ENCODE data around the gene PIK3R3. TPM values are rescaled to one million over a fixed set of nuclear protein-coding genes. Genes with fewer than 3 reads are reported as not detected.

Gene PIK3R3
- total and polyA plus RNA-seq, 8 donors, result 1.2 to 4.9 (median 4.1) TPM

GRCh38 chr1:46070164-46070814 is 62.1 kb downstream of the PIK3R3 start:
- no peak overlapping the region for H3K27ac ChIP-seq
- intact Hi-C loops (cut with DNase I), result no loop called here
- no peaks in the 10 kb centered on the region for H3K27me3 ChIP-seq
- no peak for TF ChIP-seq CTCF (IDR thresholded peaks at IDR 0.05)
- peak in 2 of 4 donors; percentile 75 for ATAC-seq
- H3K9me3 ChIP-seq, result no peaks in the 10 kb centered on the region
- WGBS, 2 donors, result 78 to 82% methylated on average over 6 of the region's 6 CpGs
- no peak for FAIRE-seq
- no peaks in the 10 kb centered on the region for H3K36me3 ChIP-seq
- no peak for DNase-seq
- no peaks in the 10 kb centered on the region for H3K4me1 ChIP-seq
- H3K4me3 ChIP-seq, result no peak overlapping the region

DNA sequence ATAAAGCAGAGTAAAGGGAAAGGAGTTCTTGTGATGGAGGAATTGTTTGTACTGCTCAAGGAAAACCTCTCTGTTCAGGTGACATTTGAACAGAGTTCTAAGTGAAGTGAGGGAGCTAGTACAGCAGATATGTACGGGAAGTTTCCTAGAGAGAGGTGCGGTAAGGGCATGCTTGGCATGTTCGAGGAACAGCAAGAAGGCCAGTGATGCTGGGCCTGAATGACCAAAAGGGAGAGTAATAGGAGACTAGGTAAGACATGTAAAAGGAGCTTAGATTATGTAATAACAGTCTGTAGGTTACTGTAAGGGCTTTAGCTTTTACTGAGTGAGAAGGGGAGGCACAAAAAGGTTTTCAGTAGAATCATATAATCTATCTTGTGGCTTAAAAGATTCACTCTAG is 63.9 kb downstream of the PIK3R3 start:
- TF ChIP-seq CTCF (IDR thresholded peaks at IDR 0.05), result no peak
- FAIRE-seq, result no peak

DNA sequence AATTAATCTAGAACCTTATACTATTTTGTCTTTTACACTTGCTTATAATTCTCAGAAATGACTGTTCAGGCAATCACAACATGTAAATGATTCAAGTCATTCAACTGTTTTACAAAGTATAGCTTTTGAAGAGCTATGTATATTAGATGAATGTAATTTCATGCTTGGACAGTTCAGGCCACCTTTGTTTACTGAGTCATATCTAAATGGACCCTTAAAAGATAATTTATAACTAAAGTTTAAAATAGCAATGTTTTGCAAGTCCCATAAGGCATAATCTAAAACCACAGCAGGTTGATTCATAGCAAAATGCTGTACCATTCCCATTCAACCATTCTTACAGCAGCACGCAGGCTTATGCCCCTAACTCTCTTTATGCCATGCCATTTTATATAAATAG is 64.8 kb downstream of the PIK3R3 start:
- no peak for TF ChIP-seq CTCF (IDR thresholded peaks at IDR 0.05)
- Histone ChIP-seq H3K27me3 (no peaks in the 10 kb centered on the region), H3K9me3 (no peaks in the 10 kb centered on the region), H3K27ac (no peak overlapping the region), H3K36me3 (no peaks in the 10 kb centered on the region), H3K4me3 (no peak overlapping the region), H3K4me1 (peaks cover 0 to 4% (median 0%) of the 10 kb centered on the region in 3 donors)
- 95 to 97% methylated on average over 1 of the region's 1 CpG for WGBS, 2 donors
- ATAC-seq (no peak), DNase-seq (no peak), FAIRE-seq (no peak)
- intact Hi-C loops (cut with DNase I), result no loop called here

More for the DNA sequence above, 63.9 kb downstream of the PIK3R3 start:
- Histone ChIP-seq H3K4me1 (no peaks in the 10 kb centered on the region), H3K36me3 (no peaks in the 10 kb centered on the region), H3K9me3 (no peaks in the 10 kb centered on the region), H3K4me3 (no peak overlapping the region), H3K27me3 (no peaks in the 10 kb centered on the region), H3K27ac (no peak overlapping the region)
- intact Hi-C loops (cut with DNase I), result no loop called here
- ATAC-seq, result no peak
- 81 to 83% methylated on average over 3 of the region's 3 CpGs for WGBS, 2 donors
- no peak for DNase-seq

GRCh38 chr1:46065405-46065804 is 67.0 kb downstream of the PIK3R3 start:
- TF ChIP-seq CTCF (IDR thresholded peaks at IDR 0.05), result no peak
- intact Hi-C loops (cut with DNase I), result no loop called here
- no peak for FAIRE-seq
- no peaks in the 10 kb centered on the region for H3K27me3 ChIP-seq
- DNase-seq, result no peak
- H3K4me3 ChIP-seq, result no peak overlapping the region
- H3K36me3 ChIP-seq, result no peaks in the 10 kb centered on the region
- H3K27ac ChIP-seq, result no peak overlapping the region
- H3K9me3 ChIP-seq, result no peaks in the 10 kb centered on the region
- ATAC-seq, result peak; percentile 56 to 89 (median 78)
- H3K4me1 ChIP-seq, result peaks cover 0 to 4% (median 0%) of the 10 kb centered on the region in 3 donors

DNA sequence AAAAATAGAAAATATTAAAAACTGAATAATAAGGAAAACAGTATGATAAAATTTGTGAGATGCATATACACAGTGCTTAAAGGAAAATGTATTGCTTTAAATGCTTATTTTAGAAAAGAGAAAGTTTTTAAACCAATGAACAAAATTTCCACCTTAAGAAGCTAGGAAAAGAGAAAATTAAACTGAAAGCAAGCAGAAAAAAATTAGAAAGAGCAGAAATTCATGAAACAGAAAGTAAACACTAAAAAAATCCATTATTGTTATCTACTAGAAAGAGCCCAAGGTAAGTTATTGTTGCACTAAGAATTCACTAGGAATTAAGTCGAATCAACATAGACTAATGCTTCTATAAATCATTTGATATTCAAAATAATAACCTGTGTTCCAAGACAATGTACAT is 67.7 kb downstream of the PIK3R3 start:
- no peak for TF ChIP-seq CTCF (IDR thresholded peaks at IDR 0.05)
- no peaks in the 10 kb centered on the region for H3K9me3 ChIP-seq
- intact Hi-C loops (cut with DNase I), result no loop called here
- DNase-seq, result no peak
- FAIRE-seq, result no peak
- 74 to 85% methylated on average over 1 of the region's 1 CpG for WGBS, 2 donors
- no peak overlapping the region for H3K27ac ChIP-seq
- H3K27me3 ChIP-seq, result no peaks in the 10 kb centered on the region
- no peak for ATAC-seq
- no peak overlapping the region for H3K4me3 ChIP-seq
- H3K36me3 ChIP-seq, result no peaks in the 10 kb centered on the region
- peaks cover 0 to 4% (median 0%) of the 10 kb centered on the region in 3 donors for H3K4me1 ChIP-seq

Data from pancreas (tissue), 10 donors.